HCT116 (cell line): ENCODE data around the gene ADRM1. TPM values are rescaled to one million over a fixed set of nuclear protein-coding genes. Genes with fewer than 3 reads are reported as not detected.

ENCODE experiments used
- ATAC-seq: fragments of 200-7000 bp; cut with Tn5 transposase; 2 replicates; pipeline ENCODE4 v1.9.1; 2020; ENCODE audit warnings: mild to moderate bottlenecking, moderate library complexity
- BruUV-seq: library from RNA; stranded (reverse); fragments of 400-500 nt; replicated peaks from 2 replicates; lab custom pipeline; 2021; lab: Mats Ljungman, UMichigan
- CTCF ChIA-PET: fragments of 300-600 bp; sonication (Branson Sonifier 250); formaldehyde crosslinking; loops from one replicate; lab custom pipeline; 2021; ENCODE audit warnings: antibody characterized with exemption; lab: Charles Lee
- POLR2A ChIA-PET: fragments of 300-600, 350-600 bp; sonication (Branson Sonifier 250); formaldehyde crosslinking; loops from one replicate; lab custom pipeline; 2021; ENCODE audit warnings: antibody characterized with exemption; lab: Charles Lee
- RAD21 ChIA-PET, 2 experiments: fragments of 300-600 bp; sonication (Branson Sonifier 250); formaldehyde crosslinking; loops; one replicate each; lab custom pipeline; 2023; ENCODE audit warnings: low total read pairs in 2 of 2; ENCODE audit not compliant: uncharacterized antibody in 2 of 2, unreplicated experiment in 2 of 2, low non-redundant PET in 1 of 2; lab: Charles Lee
- DNase-seq: peaks from one replicate; pipeline ENCODE4 v3.0.0-alpha.2; 2010; ENCODE audit warnings: low read depth, low spot score
- H2AFZ ChIP-seq: fragments of 200-600 bp; shearing (Covaris generic), sonication (generic); 2 replicates; pipeline ENCODE4 v1.6.1; 2017; ENCODE audit warnings: low read depth, mixed run types, mixed read lengths, antibody characterized with exemption, low read length; ENCODE audit not compliant: poor library complexity, severe bottlenecking
- H3K27ac ChIP-seq: 2 replicates; pipeline ENCODE4 v1.5.1; 2012; ENCODE audit warnings: low read depth, low read length
- H3K27me3 ChIP-seq: fragments of 200-600 bp; sonication (generic); 2 replicates; pipeline ENCODE4 v1.6.1; 2016; ENCODE audit warnings: mixed run types, low read length, mixed read lengths; ENCODE audit not compliant: insufficient read depth
- H3K36me3 ChIP-seq, 2 experiments: fragments of 200-500 bp in 1 of 2; fragments of 200-600 bp in 1 of 2; sonication (Bioruptor generic) in 1 of 2; sonication (generic) in 1 of 2; 2 replicates each; pipeline versions ENCODE4 v1.5.1 to v1.6.1; 2014 to 2016; ENCODE audit warnings: low read length in 2 of 2, inconsistent platforms in 1 of 2, mixed read lengths in 1 of 2, mixed run types in 1 of 2; ENCODE audit not compliant: insufficient read depth in 2 of 2, control insufficient read depth in 1 of 2
- H3K4me1 ChIP-seq, 2 experiments: fragments of 200-600 bp in 1 of 2; sonication (generic) in 1 of 2; 2 replicates each; pipeline versions ENCODE4 v1.5.1 to v1.6.1; 2012 to 2017; ENCODE audit warnings: low read length in 2 of 2, inconsistent platforms in 1 of 2, mild to moderate bottlenecking in 1 of 2, mixed read lengths in 1 of 2, mixed run types in 1 of 2, moderate library complexity in 1 of 2; ENCODE audit not compliant: insufficient read depth in 2 of 2, control insufficient read depth in 1 of 2
- H3K4me2 ChIP-seq: fragments of 200-600 bp; sonication (generic); 2 replicates; pipeline ENCODE4 v1.6.1; 2017; ENCODE audit warnings: mixed run types, low read length, mixed read lengths
- H3K4me3 ChIP-seq, 2 experiments: fragments of 200-600 bp in 1 of 2; sonication (generic) in 1 of 2; replicated peaks in 1 of 2; 2 replicates each; pipeline ENCODE4 v1.5.1; 2011 to 2016; ENCODE audit warnings: low read length in 2 of 2, control low read depth in 1 of 2, low read depth in 1 of 2, mild to moderate bottlenecking in 1 of 2, mixed read lengths in 1 of 2, mixed run types in 1 of 2
- H3K79me2 ChIP-seq: fragments of 200-600 bp; sonication (generic); 2 replicates; pipeline ENCODE4 v1.6.1; 2017; ENCODE audit warnings: mild to moderate bottlenecking, mixed run types, low read length, moderate library complexity, mixed read lengths; ENCODE audit not compliant: insufficient read depth
- H3K9ac ChIP-seq: fragments of 200-600 bp; sonication (generic); 2 replicates; pipeline ENCODE4 v1.6.1; 2016; ENCODE audit warnings: low read length, mixed read lengths
- H3K9me2 ChIP-seq: fragments of 200-600 bp; sonication (generic), shearing (Covaris generic); 2 replicates; pipeline ENCODE4 v1.6.1; 2017; ENCODE audit warnings: mixed run types, mild to moderate bottlenecking, moderate library complexity; ENCODE audit not compliant: insufficient read depth
- H3K9me3 ChIP-seq, 2 experiments: fragments of 200-500 bp in 1 of 2; fragments of 200-600 bp in 1 of 2; sonication (Bioruptor generic) in 1 of 2; sonication (generic) in 1 of 2; 2 replicates each; pipeline ENCODE4 v1.6.1; 2014 to 2017; ENCODE audit warnings: low read length in 2 of 2, mixed read lengths in 2 of 2, inconsistent platforms in 1 of 2, low read depth in 1 of 2, mild to moderate bottlenecking in 1 of 2, mixed run types in 1 of 2, moderate library complexity in 1 of 2; ENCODE audit not compliant: control insufficient read depth in 1 of 2, insufficient read depth in 1 of 2
- H4K20me1 ChIP-seq: fragments of 200-600 bp; sonication (generic), shearing (Covaris generic); 2 replicates; pipeline ENCODE4 v1.6.1; 2017; ENCODE audit warnings: mixed run types, mild to moderate bottlenecking, moderate library complexity; ENCODE audit not compliant: insufficient read depth
- CBX3 ChIP-seq: IDR thresholded peaks from 2 replicates; pipeline ENCODE4 v1.6.1; 2012; ENCODE audit warnings: low read depth
- CEBPB ChIP-seq: IDR thresholded peaks from 2 replicates; pipeline ENCODE4 v1.6.1; 2012; ENCODE audit warnings: low read depth
- ELF1 ChIP-seq: IDR thresholded peaks from 2 replicates; pipeline ENCODE4 v1.6.1; 2012; ENCODE audit warnings: low read depth, borderline replicate concordance
- EZH2 ChIP-seq: fragments of 200-600 bp; sonication (generic); IDR thresholded peaks from 2 replicates; pipeline ENCODE4 v1.6.1; 2017; ENCODE audit warnings: antibody characterized with exemption, mixed run types
- EZH2phosphoT487 ChIP-seq: fragments of 200-600 bp; IDR thresholded peaks from 2 replicates; pipeline ENCODE4 v1.6.1; 2018; ENCODE audit warnings: antibody characterized with exemption, borderline replicate concordance
- FOSL1 ChIP-seq: IDR thresholded peaks from 2 replicates; pipeline ENCODE4 v1.6.1; 2012; ENCODE audit warnings: low read depth
- POLR2A ChIP-seq: IDR thresholded peaks from 2 replicates; pipeline ENCODE4 v1.7.0; 2011; ENCODE audit warnings: borderline replicate concordance; ENCODE audit not compliant: insufficient read depth, insufficient read length; ENCODE audit errors: extremely low read depth
- POLR2AphosphoS5 ChIP-seq: IDR thresholded peaks from 2 replicates; pipeline ENCODE4 v1.6.1; 2011; ENCODE audit warnings: mild to moderate bottlenecking, low read depth, low read length, moderate library complexity
- RAD21 ChIP-seq: IDR thresholded peaks from 2 replicates; pipeline ENCODE4 v1.6.1; 2012; ENCODE audit warnings: low read depth, mild to moderate bottlenecking
- SIN3A ChIP-seq: IDR thresholded peaks from 2 replicates; pipeline ENCODE4 v1.6.1; 2012; ENCODE audit warnings: low read depth
- SP1 ChIP-seq: IDR thresholded peaks from 2 replicates; pipeline ENCODE4 v1.6.1; 2012; ENCODE audit warnings: low read depth
- TCF7L2 ChIP-seq: IDR thresholded peaks from 2 replicates; pipeline ENCODE4 v1.7.0; 2011; ENCODE audit warnings: borderline replicate concordance, inconsistent platforms; ENCODE audit not compliant: insufficient read depth, insufficient read length; ENCODE audit errors: extremely low read depth
- ZFX ChIP-seq: fragments of 450-650 bp; IDR thresholded peaks from 2 replicates; pipeline ENCODE4 v1.6.1; 2017
- ZNF274 ChIP-seq: fragments of 200-500 bp; sonication (Bioruptor generic); IDR thresholded peaks from 2 replicates; pipeline ENCODE4 v1.6.1; 2014; ENCODE audit warnings: mild to moderate bottlenecking, low read depth, low read length, inconsistent platforms
- intact Hi-C: fragments of 100-400 bp; cut with micrococcal nuclease; formaldehyde crosslinking; loops from 2 replicates; pipeline ENCODE4 v1.10.0; 2022
- total RNA-seq: library from RNA; stranded (reverse); gene quantifications from one replicate; pipeline ENCODE4 v1.2.1, GENCODE V29; 2021; ENCODE audit not compliant: unreplicated experiment
- TF ChIP-seq, protein P1 (sequence below): IDR thresholded peaks from 2 replicates; pipeline ENCODE4 v1.6.1; 2012; ENCODE audit warnings: low read depth

Gene ADRM1
- total RNA-seq, 1 experiment from 2014 or later, result 158 TPM

DNA sequence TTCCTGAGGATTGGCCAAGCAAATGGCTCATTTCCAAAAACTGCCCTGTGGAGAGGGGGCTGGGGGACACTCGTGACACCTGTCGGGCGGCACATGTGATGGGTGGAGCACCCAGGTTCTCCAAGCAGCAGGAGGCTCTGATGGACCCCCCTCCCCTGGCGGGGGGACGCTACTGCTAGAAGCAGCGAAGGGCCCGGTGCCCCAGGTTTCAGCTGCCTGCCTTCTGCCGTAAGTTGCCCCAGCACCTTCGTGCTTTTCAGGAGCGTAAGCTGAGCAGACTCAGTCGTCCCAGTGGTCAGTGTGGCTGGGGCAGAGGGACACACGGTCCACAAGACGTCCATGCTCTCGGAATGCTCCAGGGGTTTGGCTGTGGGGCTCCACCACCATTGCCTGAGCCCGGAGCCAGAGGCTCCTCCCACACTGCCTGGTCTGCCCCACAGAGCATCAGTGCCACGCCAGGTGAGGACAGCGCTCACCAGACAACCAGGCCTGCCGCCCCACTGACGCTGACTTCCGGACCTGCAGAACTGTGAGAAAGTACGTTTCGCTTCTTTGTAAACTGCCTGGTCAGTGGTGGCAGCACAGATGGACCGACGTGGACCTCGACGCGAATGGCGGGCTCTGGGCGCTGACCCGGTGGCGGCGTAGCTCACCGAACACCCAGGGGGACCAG, 4.1 kb upstream of the ADRM1 start:
- ChIA-PET CTCF (interaction anchor here (1.3 kb wide), 1 partner anchor 84 kb away, joined by 4 read pairs; no protein-coding TSS in a partner anchor), POLR2A (no interaction called here), RAD21 (no interaction called here)
- intact Hi-C loops, result no loop called here
- Histone ChIP-seq H3K9ac (no peak overlapping the region), H3K4me1 (peaks cover 5 to 14% of the 10 kb centered on the region in 2 experiments; a peak in 3 of 4 replicates), H3K9me2 (no peaks in the 10 kb centered on the region), H3K27ac (no peak overlapping the region), H3K36me3 (peaks cover 5 to 8% of the 10 kb centered on the region in 2 experiments; a peak in 2 of 4 replicates), H4K20me1 (peaks cover 2% of the 10 kb centered on the region; the same call in 1 of the 2 replicates), H3K4me2 (no peak overlapping the region), H2AFZ (no peak overlapping the region), H3K4me3 (no peak overlapping the region), H3K9me3 (no peaks in the 10 kb centered on the region), H3K27me3 (no peaks in the 10 kb centered on the region), H3K79me2 (peaks cover 9% of the 10 kb centered on the region)
- DNase-seq, result no peak
- BruUV-seq, result no TSS peak
- no peak for ATAC-seq
- TF ChIP-seq RAD21, result no peak
- no peak for TF ChIP-seq CBX3
- TF ChIP-seq ZNF274, result no peak
- TF ChIP-seq TCF7L2, result no peak
- no peak for TF ChIP-seq ZFX
- TF ChIP-seq CEBPB, result no peak
- TF ChIP-seq FOSL1, result no peak

DNA sequence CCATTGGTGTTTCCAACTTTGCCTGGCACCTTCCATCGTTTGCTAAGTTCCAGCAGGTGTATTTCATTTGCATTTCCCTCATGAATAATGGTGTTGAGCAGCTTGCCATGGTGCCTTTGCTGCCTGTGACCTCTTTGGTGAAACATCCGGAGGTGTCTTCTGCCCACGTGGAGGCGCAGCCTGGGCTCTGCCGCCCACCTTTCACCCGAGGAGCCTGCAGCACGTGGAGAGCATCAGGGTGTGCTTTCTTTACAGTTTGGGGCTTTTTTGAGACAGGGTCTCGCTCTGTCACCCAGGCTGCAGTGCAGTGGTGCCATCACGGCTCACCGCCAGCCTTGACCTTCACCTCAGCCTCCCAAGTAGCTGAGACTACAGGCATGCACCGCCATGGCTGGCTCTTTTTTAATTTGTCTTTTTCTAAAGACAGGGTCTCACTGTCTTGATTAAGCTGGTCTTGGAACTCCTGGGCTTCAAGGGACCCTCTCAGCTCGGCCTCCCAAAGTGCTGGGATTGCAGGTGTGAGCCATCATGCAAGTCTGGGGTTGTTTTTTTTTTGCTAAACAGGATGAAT, 3.0 kb upstream of the ADRM1 start:
- Histone ChIP-seq H3K9me3 (no peaks in the 10 kb centered on the region), H4K20me1 (peaks cover 13% of the 10 kb centered on the region; the same call in 1 of the 2 replicates), H2AFZ (no peak overlapping the region), H3K36me3 (peaks cover 6 to 18% of the 10 kb centered on the region in 2 experiments; a peak in 2 of 4 replicates), H3K4me1 (peaks cover 13 to 25% of the 10 kb centered on the region in 2 experiments), H3K9me2 (no peaks in the 10 kb centered on the region), H3K4me2 (no peak overlapping the region), H3K4me3 (no peak overlapping the region), H3K27me3 (no peaks in the 10 kb centered on the region), H3K79me2 (peaks cover 20% of the 10 kb centered on the region), H3K27ac (no peak overlapping the region), H3K9ac (no peak overlapping the region)
- DNase-seq, result no peak
- BruUV-seq, result no TSS peak
- RAD21 ChIA-PET, result no interaction called here
- CTCF ChIA-PET, result interaction anchor here (1.3 kb wide), 1 partner anchor 83 kb away, joined by 4 read pairs; no protein-coding TSS in a partner anchor
- POLR2A ChIA-PET, result no interaction called here
- no peak for ATAC-seq
- intact Hi-C loops, result loop anchor here (5.0 to 10.0 kb wide), 3 partner anchors 68 to 505 kb away; partner anchors contain the start of genes LAMA5 and OGFR
- TF ChIP-seq ELF1 (no peak), SP1 (no peak), POLR2AphosphoS5 (no peak), ZFX (no peak), EZH2phosphoT487 (no peak), ZNF274 (no peak), POLR2A (no peak), RAD21 (no peak), SIN3A (no peak), EZH2 (no peak)
- TF ChIP-seq, protein P1, sequence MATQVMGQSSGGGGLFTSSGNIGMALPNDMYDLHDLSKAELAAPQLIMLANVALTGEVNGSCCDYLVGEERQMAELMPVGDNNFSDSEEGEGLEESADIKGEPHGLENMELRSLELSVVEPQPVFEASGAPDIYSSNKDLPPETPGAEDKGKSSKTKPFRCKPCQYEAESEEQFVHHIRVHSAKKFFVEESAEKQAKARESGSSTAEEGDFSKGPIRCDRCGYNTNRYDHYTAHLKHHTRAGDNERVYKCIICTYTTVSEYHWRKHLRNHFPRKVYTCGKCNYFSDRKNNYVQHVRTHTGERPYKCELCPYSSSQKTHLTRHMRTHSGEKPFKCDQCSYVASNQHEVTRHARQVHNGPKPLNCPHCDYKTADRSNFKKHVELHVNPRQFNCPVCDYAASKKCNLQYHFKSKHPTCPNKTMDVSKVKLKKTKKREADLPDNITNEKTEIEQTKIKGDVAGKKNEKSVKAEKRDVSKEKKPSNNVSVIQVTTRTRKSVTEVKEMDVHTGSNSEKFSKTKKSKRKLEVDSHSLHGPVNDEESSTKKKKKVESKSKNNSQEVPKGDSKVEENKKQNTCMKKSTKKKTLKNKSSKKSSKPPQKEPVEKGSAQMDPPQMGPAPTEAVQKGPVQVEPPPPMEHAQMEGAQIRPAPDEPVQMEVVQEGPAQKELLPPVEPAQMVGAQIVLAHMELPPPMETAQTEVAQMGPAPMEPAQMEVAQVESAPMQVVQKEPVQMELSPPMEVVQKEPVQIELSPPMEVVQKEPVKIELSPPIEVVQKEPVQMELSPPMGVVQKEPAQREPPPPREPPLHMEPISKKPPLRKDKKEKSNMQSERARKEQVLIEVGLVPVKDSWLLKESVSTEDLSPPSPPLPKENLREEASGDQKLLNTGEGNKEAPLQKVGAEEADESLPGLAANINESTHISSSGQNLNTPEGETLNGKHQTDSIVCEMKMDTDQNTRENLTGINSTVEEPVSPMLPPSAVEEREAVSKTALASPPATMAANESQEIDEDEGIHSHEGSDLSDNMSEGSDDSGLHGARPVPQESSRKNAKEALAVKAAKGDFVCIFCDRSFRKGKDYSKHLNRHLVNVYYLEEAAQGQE, result no peak
